Measurements from ENCODE around the gene LMCD1. TPM values are rescaled to one million over a fixed set of nuclear protein-coding genes. Genes with fewer than 3 reads are reported as not detected.

Gene LMCD1
- total and polyA plus RNA-seq, 2 of the 8 experiments (the other 6 are each of a cell fraction or from before 2014, with no cell fraction given) = 12.3 to 26.5 TPM

GRCh38 chr3:8453153-8453552, 48.5 kb upstream of the LMCD1 start:
- Histone ChIP-seq H3K4ac (replicated peaks; ENCODE audit: insufficient read length, low read depth, low read length) (no peak overlapping the region), H3K23me2 (ENCODE audit: low read depth, low read length) (no peaks in the 10 kb centered on the region), H3K36me3 (ENCODE audit: control insufficient read depth in 2 of 4, insufficient read depth in 4 of 4, low read length in 3 of 4) (no peaks in the 10 kb centered on the region), H3K18ac (ENCODE audit: extremely low read depth, low read length) (no peak overlapping the region), H3K56ac (replicated peaks; ENCODE audit: insufficient read length, low read depth, low read length) (no peak overlapping the region), H2BK120ac (replicated peaks; ENCODE audit: low read depth, low read length) (no peak overlapping the region), H3K9me3 (ENCODE audit: insufficient read depth in 2 of 2, low read depth in 1 of 2, low read length in 1 of 2) (no peaks in the 10 kb centered on the region), H3K79me1 (ENCODE audit: low read depth, low read length) (no peaks in the 10 kb centered on the region), H3K4me1 (replicated peaks in 1 of 4; ENCODE audit: control insufficient read depth in 3 of 4, insufficient read depth in 4 of 4, low read length in 3 of 4) (peaks cover 0 to 5% (median 0%) of the 10 kb centered on the region in 4 experiments; a peak in 1 of 7 replicates), H4K8ac (ENCODE audit: extremely low read depth, insufficient read depth, low read length) (no peak overlapping the region), H4K5ac (ENCODE audit: insufficient read length, low read depth, low read length) (no peak overlapping the region), H3K23ac (ENCODE audit: insufficient read length) (no peak overlapping the region), H2AFZ (ENCODE audit: low read length) (no peak overlapping the region), H3K4me2 (ENCODE audit: insufficient read depth in 1 of 2, low read depth in 2 of 2, low read length in 2 of 2) (no peak overlapping the region), H2AK5ac (ENCODE audit: low read depth, low read length) (no peak overlapping the region), H4K91ac (replicated peaks; ENCODE audit: insufficient read length, low read length) (no peak overlapping the region), H2BK12ac (ENCODE audit: low read depth, low read length) (no peak overlapping the region), H2BK20ac (ENCODE audit: low read length) (no peak overlapping the region), H3K14ac (ENCODE audit: insufficient read length) (no peak overlapping the region), H3K9ac (replicated peaks in 1 of 4; ENCODE audit: extremely low read depth in 1 of 4, low read depth in 3 of 4, low read length in 3 of 4) (no peak overlapping the region), H2BK15ac (ENCODE audit: low read length) (no peak overlapping the region), H2BK5ac (ENCODE audit: low read depth, low read length) (no peak overlapping the region), H4K20me1 (replicated peaks in 1 of 2; ENCODE audit: control insufficient read depth in 1 of 2, insufficient read depth in 2 of 2, low read length in 2 of 2) (no peaks in the 10 kb centered on the region), H3K27me3 (replicated peaks in 1 of 4; ENCODE audit: control insufficient read depth in 3 of 4, extremely low read depth in 1 of 4, insufficient read depth in 3 of 4, low read length in 3 of 4) (no peaks in the 10 kb centered on the region), H3K4me3 (ENCODE audit: extremely low read depth in 1 of 4, insufficient read depth in 2 of 4, low read depth in 3 of 4, low read length in 4 of 4) (no peak overlapping the region), H3K79me2 (ENCODE audit: control insufficient read depth in 1 of 2, insufficient read depth in 2 of 2, low read length in 2 of 2) (no peaks in the 10 kb centered on the region), H3K27ac (ENCODE audit: low read depth, low read length) (no peak overlapping the region)
- WGBS, 2 experiments (ENCODE audit: extremely low coverage in 1 of 2, insufficient coverage in 1 of 2, insufficient read length in 1 of 2, insufficient replicate concordance in 2 of 2, low coverage in 1 of 2, low lambda C conversion rate in 2 of 2, missing lambda C conversion rate in 1 of 2) = 85% methylated on average over 5 of the region's 5 CpGs; no CpG with 5 or more reads in 1 of the 2 experiments
- CTCF ChIA-PET (ENCODE audit: partially characterized antibody) = interaction anchor here (0.6 to 3.1 kb wide), 5 partner anchors 16 to 1156 kb away, joined by 3 to 8 read pairs (median 3); no protein-coding TSS in a partner anchor
- no peak for TF ChIP-seq RNF2 (IDR thresholded peaks at IDR 0.05; ENCODE audit: borderline replicate concordance, low read depth, low read length, missing control alignments, poor library complexity, severe bottlenecking)
- no peak for TF ChIP-seq MAFK (IDR thresholded peaks at IDR 0.05; ENCODE audit: low read depth, low read length)
- TF ChIP-seq SP2 (IDR thresholded peaks at IDR 0.05; ENCODE audit: low read length) = no peak
- TF ChIP-seq JUN (IDR thresholded peaks at IDR 0.05; ENCODE audit: low read depth, low read length) = no peak
- no peak for TF ChIP-seq ASH2L (IDR thresholded peaks at IDR 0.05; ENCODE audit: low read length)
- no peak for TF ChIP-seq KDM5A (IDR thresholded peaks at IDR 0.05; ENCODE audit: low read length)
- TF ChIP-seq BACH1 (IDR thresholded peaks at IDR 0.05; ENCODE audit: low read length) = no peak
- no peak for TF ChIP-seq KDM1A (IDR thresholded peaks at IDR 0.05; ENCODE audit: borderline replicate concordance, low read length)
- no peak for TF ChIP-seq RAD21 (IDR thresholded peaks at IDR 0.05 in 1 of 2, conservative IDR thresholded peaks at IDR 0.05 in 1 of 2; ENCODE audit: low read depth in 2 of 2, low read length in 2 of 2)
- no peak for TF ChIP-seq GABPA (IDR thresholded peaks at IDR 0.05; ENCODE audit: borderline replicate concordance, insufficient read depth, low read length)
- no peak for DNase-seq (ENCODE audit: low read depth in 1 of 2, low spot score in 2 of 2)
- FAIRE-seq = no peak
- POLR2A ChIA-PET (ENCODE audit: partially characterized antibody) = interaction anchor here (1.2 to 1.4 kb wide), 2 partner anchors 19 to 82 kb away, joined by 3 to 4 read pairs; no protein-coding TSS in a partner anchor

All from H1 (cell line).